HepG2 (cell line): Measurements from ENCODE around the gene TMEM198. TPM values are rescaled to one million over a fixed set of nuclear protein-coding genes. Genes with fewer than 3 reads are reported as not detected.
A peak's percentile ranks its signal among the peaks of the same experiment; 100 is the strongest.

Experiments used
- GTF3A ChIP-seq: sonication (generic); formaldehyde crosslinking; conservative IDR thresholded peaks from 2 replicates; pipeline ENCODE4 v1.4.0; 2020; ENCODE audit warnings: mild to moderate bottlenecking, missing genetic modification reagents
- HOXA7 ChIP-seq: sonication (generic); formaldehyde crosslinking; IDR thresholded peaks from 2 replicates; pipeline ENCODE4 v1.8.1; 2022; ENCODE audit warnings: mild to moderate bottlenecking, missing genetic modification reagents, moderate library complexity
- JUND ChIP-seq: sonication (generic); formaldehyde crosslinking; IDR thresholded peaks from 2 replicates; pipeline ENCODE4 v1.8.0; 2022; ENCODE audit warnings: mild to moderate bottlenecking, missing genetic modification reagents
- MEIS2 ChIP-seq: sonication (generic); formaldehyde crosslinking; IDR thresholded peaks from 2 replicates; pipeline ENCODE4 v1.9.0; 2021; ENCODE audit warnings: mild to moderate bottlenecking, missing genetic modification reagents
- SNAI1 ChIP-seq: sonication (generic); formaldehyde crosslinking; IDR thresholded peaks from 2 replicates; pipeline ENCODE4 v1.5.0; 2020; ENCODE audit warnings: mild to moderate bottlenecking, missing genetic modification reagents, borderline replicate concordance
- SP5 ChIP-seq: IDR thresholded peaks from 2 replicates; pipeline ENCODE4 v1.6.1; 2016; ENCODE audit warnings: low read depth, borderline replicate concordance
- TERF1 ChIP-seq: sonication (generic); formaldehyde crosslinking; IDR thresholded peaks from 2 replicates; pipeline ENCODE4 v1.8.0; 2022; ENCODE audit warnings: mild to moderate bottlenecking, missing genetic modification reagents, moderate library complexity
- ZBTB34 ChIP-seq: sonication (generic); formaldehyde crosslinking; IDR thresholded peaks from 2 replicates; pipeline ENCODE4 v1.8.0; 2022; ENCODE audit warnings: mild to moderate bottlenecking, missing genetic modification reagents
- ZFAT ChIP-seq: sonication (generic); formaldehyde crosslinking; conservative IDR thresholded peaks from 2 replicates; pipeline ENCODE4 v1.8.1; 2023; ENCODE audit warnings: missing genetic modification reagents, inconsistent platforms
- ZFX ChIP-seq: sonication (generic); formaldehyde crosslinking; IDR thresholded peaks from 2 replicates; pipeline ENCODE4 v1.4.0; 2020; ENCODE audit warnings: mild to moderate bottlenecking, low read depth, missing genetic modification reagents, moderate library complexity
- ZIK1 ChIP-seq: sonication (generic); formaldehyde crosslinking; IDR thresholded peaks from 2 replicates; pipeline ENCODE4 v1.5.0; 2020; ENCODE audit warnings: mild to moderate bottlenecking, low read depth, missing genetic modification reagents, borderline replicate concordance
- ZKSCAN5 ChIP-seq: sonication (generic); formaldehyde crosslinking; IDR thresholded peaks from 2 replicates; pipeline ENCODE4 v1.5.1; 2020; ENCODE audit warnings: mild to moderate bottlenecking, missing genetic modification reagents
- ZNF138 ChIP-seq: sonication (generic); formaldehyde crosslinking; IDR thresholded peaks from 2 replicates; pipeline ENCODE4 v1.5.0; 2020; ENCODE audit warnings: mild to moderate bottlenecking, low read depth, missing genetic modification reagents
- ZNF280B ChIP-seq: sonication (generic); formaldehyde crosslinking; IDR thresholded peaks from 2 replicates; pipeline ENCODE4 v1.5.0; 2020; ENCODE audit warnings: missing genetic modification reagents, mild to moderate bottlenecking, borderline replicate concordance
- ZNF674 ChIP-seq: sonication (generic); formaldehyde crosslinking; IDR thresholded peaks from 2 replicates; pipeline ENCODE4 v1.5.0; 2020; ENCODE audit warnings: low read depth, mild to moderate bottlenecking, missing genetic modification reagents
- ZNF687 ChIP-seq: sonication (generic); formaldehyde crosslinking; IDR thresholded peaks from 2 replicates; pipeline ENCODE4 v1.5.1; 2020; ENCODE audit warnings: mild to moderate bottlenecking, missing genetic modification reagents, moderate library complexity
- ZNF710 ChIP-seq: sonication (generic); formaldehyde crosslinking; IDR thresholded peaks from 2 replicates; pipeline ENCODE4 v1.5.0; 2020; ENCODE audit warnings: mild to moderate bottlenecking, missing genetic modification reagents, borderline replicate concordance
- polyA plus RNA-seq, 8 experiments: library from polyadenylated mRNA; depleted of rRNA in 3 of 8; stranded (reverse) in 7 of 8; unstranded in 1 of 8; fragments of >200 nt; fragmentation: Illumina TruSeq in 4 of 8; extraction: Trizol in 4 of 8; gene quantifications; 2 replicates each; pipeline versions ENCODE4 v1.2.1 to v1.2.3, GENCODE V29; 2011 to 2016; ENCODE audit warnings: low read depth in 4 of 8, missing spikeins in 1 of 8, mixed read lengths in 1 of 8; ENCODE audit not compliant: insufficient read depth in 1 of 8
- total RNA-seq, 5 experiments: library from RNA; depleted of rRNA; stranded (reverse); fragments of >200 nt; fragmentation: Illumina TruSeq; extraction: Trizol; gene quantifications; 2 replicates each; pipeline ENCODE4 v1.2.3, GENCODE V29; 2016; ENCODE audit warnings: low read depth in 1 of 5

The TMEM198 gene
- total and polyA plus RNA-seq, 2 of the 13 experiments (the other 11 are each of a cell fraction or from before 2014, with no cell fraction given): 17.3 to 23.5 TPM

- TF ChIP-seq ZNF138 (CRISPR knock-in tag) (peak; percentile 74; the same call in 1 of the 2 replicates), MEIS2 (CRISPR knock-in tag) (no peak; the same call in 1 of the 2 replicates), HOXA7 (CRISPR knock-in tag) (no peak), ZNF674 (CRISPR knock-in tag) (0 out of 2 replicates have a peak, but pooled peaks have one; percentile 27), ZBTB34 (CRISPR knock-in tag) (no peak; the same call in 1 of the 2 replicates), SNAI1 (CRISPR knock-in tag) (peak; percentile 47; the same call in 1 of the 2 replicates), TERF1 (CRISPR knock-in tag) (no peak), ZNF710 (CRISPR knock-in tag) (peak; percentile 64; the same call in 1 of the 2 replicates), ZFX (CRISPR knock-in tag) (peak; percentile 81), ZNF280B (CRISPR knock-in tag) (peak; percentile 10; the same call in 1 of the 2 replicates), ZFAT (CRISPR knock-in tag) (no peak), ZNF687 (CRISPR knock-in tag) (peak; percentile 94), JUND (CRISPR knock-in tag) (peak; percentile 50; the same call in 1 of the 2 replicates), ZKSCAN5 (CRISPR knock-in tag) (no peak), SP5 (peak; percentile 44; the same call in 1 of the 2 replicates), ZIK1 (CRISPR knock-in tag) (peak; percentile 84; the same call in 1 of the 2 replicates), GTF3A (CRISPR knock-in tag) (no peak)
Observed at GRCh38 chr2:219498280-219499057, 45.4 kb upstream of the TMEM198 start, which contains the start of gene GMPPA (continued).
